CD4-positive, alpha-beta T cell treated with Interleukin-4 for 4 hours (primary cell): ENCODE data around the gene PTPRQ.

Experiments
- DNase-seq: peaks from one replicate; pipeline ENCODE4 v3.0.0-alpha.2; 2020

PTPRQ gene

GRCh38 chr12:80707126-80707829 is 263.2 kb downstream of the PTPRQ start, which contains the start of gene MYF6:
MYF6 (plus strand) TSS chr12:80707634; CDS start chr12:80707720, 86 bp downstream.
- no peak for DNase-seq

GRCh38 chr12:80707830-80708258 is 263.8 kb downstream of the PTPRQ start:
- DNase-seq: no peak

GRCh38 chr12:80708259-80708974 is 264.4 kb downstream of the PTPRQ start:
- no peak for DNase-seq

GRCh38 chr12:80708975-80709328 is 264.9 kb downstream of the PTPRQ start:
- DNase-seq: no peak

GRCh38 chr12:80709811-80710726 is 266.0 kb downstream of the PTPRQ start:
- DNase-seq: no peak

GRCh38 chr12:80710727-80711449 is 266.9 kb downstream of the PTPRQ start:
- no peak for DNase-seq

- DNase-seq: no peak
These were observed 267.8 kb downstream of the PTPRQ start for GRCh38 chr12:80711866-80712265.

GRCh38 chr12:80712866-80713265 is 268.8 kb downstream of the PTPRQ start:
- DNase-seq: no peak

- no peak for DNase-seq
These were observed 269.4 kb downstream of the PTPRQ start for GRCh38 chr12:80713419-80713818.

GRCh38 chr12:80714055-80714454 is 270.0 kb downstream of the PTPRQ start:
- DNase-seq: no peak

- DNase-seq: no peak
These were observed 270.8 kb downstream of the PTPRQ start for GRCh38 chr12:80714846-80715245.

- no peak for DNase-seq
These were observed 271.7 kb downstream of the PTPRQ start for GRCh38 chr12:80715713-80716249.

GRCh38 chr12:80716696-80717469 is 272.8 kb downstream of the PTPRQ start, which contains the start of gene MYF5:
MYF5 (plus strand) TSS chr12:80716912; CDS start chr12:80717064, 152 bp downstream.
- DNase-seq: no peak

- DNase-seq: no peak
These were observed 273.8 kb downstream of the PTPRQ start for GRCh38 chr12:80717856-80718255.

- no peak for DNase-seq
These were observed 276.5 kb downstream of the PTPRQ start for GRCh38 chr12:80720516-80720915.

- no peak for DNase-seq
These were observed 277.3 kb downstream of the PTPRQ start for GRCh38 chr12:80721326-80721725.
